Cerebellar nuclear complex (tissue), 1 donor: Measurements from ENCODE around the gene ALX1.
"Not testable (repeated sequence)": the region's sequence is repeated elsewhere in the genome, so short reads cannot be mapped to it uniquely, and the experiment has no call there.

Experiments
- DNase-seq, 2 experiments: peaks; one replicate each; lab custom pipeline; 2025; lab: John Stamatoyannopoulos, UW

The ALX1 gene

GRCh38 chr12:85301051-85301450, 21.0 kb downstream of the ALX1 start:
- DNase-seq, result no peak

- DNase-seq, result no peak
Measured at GRCh38 chr12:85308374-85308773, 28.4 kb downstream of the ALX1 start.

GRCh38 chr12:85309125-85309566, 29.1 kb downstream of the ALX1 start:
- DNase-seq, result no peak

GRCh38 chr12:85310025-85310424, 30.0 kb downstream of the ALX1 start:
- no peak for DNase-seq

GRCh38 chr12:85310456-85311076, 30.5 kb downstream of the ALX1 start:
- no peak for DNase-seq

GRCh38 chr12:85317866-85318636, 38.0 kb downstream of the ALX1 start:
- DNase-seq, result not testable (repeated sequence)

- DNase-seq, result no peak
Measured at GRCh38 chr12:85322715-85323114, 42.7 kb downstream of the ALX1 start.

- DNase-seq, result no peak
Measured at GRCh38 chr12:85325442-85325841, 45.4 kb downstream of the ALX1 start.

- no peak for DNase-seq
Measured at GRCh38 chr12:85329913-85330312, 49.9 kb downstream of the ALX1 start.

GRCh38 chr12:85348779-85349178, 68.8 kb downstream of the ALX1 start:
- no peak for DNase-seq

GRCh38 chr12:85350356-85350755, 70.3 kb downstream of the ALX1 start:
- no peak for DNase-seq
